Retinal pigment epithelial cell (primary cell): Measurements from ENCODE around the gene ERCC4.

Experiments used
- DNase-seq: peaks from one replicate; pipeline ENCODE4 v3.0.0-alpha.2; 2010; ENCODE audit warnings: low read depth
- H3K4me3 ChIP-seq: 2 replicates; pipeline ENCODE4 v1.5.1; 2011; ENCODE audit warnings: mild to moderate bottlenecking, low read length, control low read depth, moderate library complexity
- CTCF ChIP-seq: conservative IDR thresholded peaks from 2 replicates; pipeline ENCODE4 v1.5.1; 2011; ENCODE audit warnings: low read depth, low read length, control low read depth, inconsistent platforms

The ERCC4 gene

DNA sequence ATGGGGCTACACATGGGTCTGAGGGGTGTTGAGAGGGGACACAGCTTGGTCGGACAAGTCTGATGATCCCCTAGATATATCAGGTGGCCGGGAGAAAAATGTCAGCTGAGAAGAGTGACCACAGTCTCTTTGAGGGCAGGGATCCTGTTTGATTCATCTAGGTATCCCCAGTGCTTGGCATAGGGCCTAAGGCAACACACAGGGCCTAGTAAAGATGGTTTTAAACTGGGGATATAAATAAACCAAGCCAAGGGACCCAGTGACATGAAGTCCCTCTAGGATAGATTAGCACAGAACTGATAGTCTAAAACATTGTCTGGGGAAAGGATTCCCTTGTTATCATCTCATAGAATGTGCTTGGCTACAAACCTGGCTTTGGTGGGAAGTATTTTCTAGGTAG, 1.4 kb downstream of the ERCC4 start:
- DNase-seq: no peak
- H3K4me3 ChIP-seq: peak overlapping the region; percentile 94
- no peak for TF ChIP-seq CTCF

- H3K4me3 ChIP-seq: no peak overlapping the region
- peak; percentile 17 for DNase-seq
- TF ChIP-seq CTCF: peak; percentile 38
Measured at GRCh38 chr16:13923703-13924298, 3.8 kb downstream of the ERCC4 start.

DNA sequence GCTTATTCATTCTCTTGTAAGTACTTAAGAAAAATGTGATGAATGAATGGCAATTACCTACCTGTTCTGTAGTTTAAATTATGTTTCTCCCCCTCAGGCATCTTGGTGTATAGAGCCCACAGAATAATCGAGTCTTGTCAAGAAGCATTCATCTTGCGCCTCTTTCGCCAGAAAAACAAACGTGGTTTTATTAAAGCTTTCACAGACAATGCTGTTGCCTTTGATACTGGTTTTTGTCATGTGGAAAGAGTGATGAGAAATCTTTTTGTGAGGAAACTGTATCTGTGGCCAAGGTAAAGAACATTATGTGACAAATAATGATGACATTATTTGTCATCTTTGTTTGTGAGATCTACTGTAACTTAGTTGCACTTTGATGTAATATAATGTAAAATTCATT, 6.5 kb downstream of the ERCC4 start:
- H3K4me3 ChIP-seq: no peak overlapping the region
- no peak for DNase-seq
- no peak for TF ChIP-seq CTCF

DNA sequence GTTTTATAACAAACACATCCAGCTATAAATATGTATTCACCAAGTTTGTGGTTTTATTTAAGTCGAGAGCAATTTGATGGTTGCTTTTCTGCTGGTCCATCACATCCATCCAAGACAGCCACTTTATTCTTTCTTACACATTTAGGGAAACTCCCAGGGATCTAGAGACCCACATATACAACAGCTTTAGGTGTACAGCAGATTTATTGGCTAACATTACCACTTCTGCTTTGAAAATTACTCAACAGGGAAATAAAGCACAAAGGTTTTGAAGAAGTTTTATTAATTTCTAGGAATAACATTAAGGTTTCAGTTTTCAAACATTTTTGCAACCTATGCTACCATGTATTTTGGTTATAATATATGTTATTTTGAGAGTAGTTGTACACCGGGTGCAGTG, 6.9 kb downstream of the ERCC4 start:
- no peak overlapping the region for H3K4me3 ChIP-seq
- no peak for DNase-seq
- TF ChIP-seq CTCF: no peak

GRCh38 chr16:13928646-13929045, 8.7 kb downstream of the ERCC4 start:
- no peak for DNase-seq
- no peak overlapping the region for H3K4me3 ChIP-seq
- no peak for TF ChIP-seq CTCF

DNA sequence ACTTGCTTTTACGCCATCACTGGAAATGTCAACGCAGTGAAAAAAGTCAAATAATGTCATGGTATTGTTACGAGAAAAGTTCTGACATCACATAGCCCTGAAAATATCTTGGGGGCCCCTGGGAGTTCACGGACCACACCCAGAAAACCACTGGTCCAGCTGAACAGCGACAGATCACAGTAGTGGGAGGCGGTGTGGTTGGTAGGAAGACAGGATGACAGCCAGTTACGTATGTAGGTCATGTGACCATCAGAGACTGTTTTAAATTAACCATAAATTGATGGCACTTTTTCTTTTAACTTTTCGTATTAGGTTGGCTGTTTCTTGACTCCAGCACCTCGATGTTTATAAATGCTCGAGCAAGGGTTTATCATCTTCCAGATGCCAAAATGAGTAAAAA, 11.9 kb downstream of the ERCC4 start:
- H3K4me3 ChIP-seq: no peak overlapping the region
- TF ChIP-seq CTCF: no peak
- no peak for DNase-seq

GRCh38 chr16:13935408-13935807, 15.5 kb downstream of the ERCC4 start:
- peak; percentile 76 for TF ChIP-seq CTCF

More at GRCh38 chr16:13935408-13935807, 15.5 kb downstream of the ERCC4 start:
- no peak overlapping the region for H3K4me3 ChIP-seq
- DNase-seq: no peak
